Erythroblast (primary cell): ENCODE measurements around the gene FHDC1.
A peak's percentile ranks its signal among the peaks of the same experiment; 100 is the strongest.

Experiments
- DNase-seq, 2 experiments: peaks; one replicate each; lab custom pipeline; 2025; lab: John Stamatoyannopoulos, UW
- GATA1 ChIP-seq: IDR thresholded peaks from 2 replicates; pipeline ENCODE4 v1.6.1; 2011; ENCODE audit warnings: low read depth, mild to moderate bottlenecking, control low read depth, low read length, moderate library complexity
- POLR2A ChIP-seq: IDR thresholded peaks from 2 replicates; pipeline ENCODE4 v1.6.1; 2011; ENCODE audit warnings: mild to moderate bottlenecking, low read length

Gene FHDC1

GRCh38 chr4:152957437-152958171 lies 21.5 kb downstream of the FHDC1 start:
- TF ChIP-seq GATA1 (no peak), POLR2A (no peak)
- peak; percentile 63 to 80 for DNase-seq

GRCh38 chr4:152959080-152959479 lies 23.0 kb downstream of the FHDC1 start:
- DNase-seq: peak in 1 of 2 experiments; percentile 39
- TF ChIP-seq GATA1: no peak
- no peak for TF ChIP-seq POLR2A

GRCh38 chr4:152960082-152960481 lies 24.0 kb downstream of the FHDC1 start:
- no peak for DNase-seq
- TF ChIP-seq GATA1 (no peak), POLR2A (no peak)

- TF ChIP-seq POLR2A (no peak), GATA1 (no peak)
- peak in 1 of 2 experiments; percentile 44 for DNase-seq
Observed at GRCh38 chr4:152961014-152961772, 25.1 kb downstream of the FHDC1 start.

- peak; percentile 89 for DNase-seq
- peak; percentile 14 for TF ChIP-seq POLR2A
- TF ChIP-seq GATA1: peak; percentile 59
Observed at GRCh38 chr4:152961773-152962115, 25.6 kb downstream of the FHDC1 start.

- TF ChIP-seq GATA1 (no peak), POLR2A (no peak)
- peak; percentile 71 to 76 for DNase-seq
Observed at GRCh38 chr4:152962150-152962549, 26.0 kb downstream of the FHDC1 start.

- no peak for DNase-seq
- TF ChIP-seq POLR2A (no peak), GATA1 (no peak)
Observed at GRCh38 chr4:152964335-152964734, 28.2 kb downstream of the FHDC1 start.

- TF ChIP-seq GATA1: no peak
- no peak for DNase-seq
Observed at GRCh38 chr4:152965611-152966010, 29.5 kb downstream of the FHDC1 start.

- DNase-seq: peak in 1 of 2 experiments; percentile 38
- TF ChIP-seq GATA1: no peak
- no peak for TF ChIP-seq POLR2A
Observed at GRCh38 chr4:152967907-152968306, 31.8 kb downstream of the FHDC1 start.

- TF ChIP-seq GATA1 (no peak), POLR2A (no peak)
- DNase-seq: peak in 1 of 2 experiments; percentile 39
Observed at GRCh38 chr4:152968806-152969394, 32.8 kb downstream of the FHDC1 start.

- TF ChIP-seq GATA1: no peak
- TF ChIP-seq POLR2A: no peak
- no peak for DNase-seq
Observed at GRCh38 chr4:152970102-152970820, 34.1 kb downstream of the FHDC1 start.

- no peak for DNase-seq
- no peak for TF ChIP-seq GATA1
- TF ChIP-seq POLR2A: no peak
Observed at GRCh38 chr4:152971053-152971452, 34.9 kb downstream of the FHDC1 start.

GRCh38 chr4:152972821-152973628 lies 36.9 kb downstream of the FHDC1 start:
- TF ChIP-seq GATA1 (no peak), POLR2A (no peak)
- DNase-seq: no peak
